GM18526 (cell line): ENCODE measurements around the gene FRMD1.

Experiments used
- POLR2A ChIP-seq: IDR thresholded peaks from 3 replicates; pipeline ENCODE4 v1.6.1; 2011; ENCODE audit not compliant: insufficient read length; ENCODE audit errors: extremely low read depth

Gene FRMD1

DNA sequence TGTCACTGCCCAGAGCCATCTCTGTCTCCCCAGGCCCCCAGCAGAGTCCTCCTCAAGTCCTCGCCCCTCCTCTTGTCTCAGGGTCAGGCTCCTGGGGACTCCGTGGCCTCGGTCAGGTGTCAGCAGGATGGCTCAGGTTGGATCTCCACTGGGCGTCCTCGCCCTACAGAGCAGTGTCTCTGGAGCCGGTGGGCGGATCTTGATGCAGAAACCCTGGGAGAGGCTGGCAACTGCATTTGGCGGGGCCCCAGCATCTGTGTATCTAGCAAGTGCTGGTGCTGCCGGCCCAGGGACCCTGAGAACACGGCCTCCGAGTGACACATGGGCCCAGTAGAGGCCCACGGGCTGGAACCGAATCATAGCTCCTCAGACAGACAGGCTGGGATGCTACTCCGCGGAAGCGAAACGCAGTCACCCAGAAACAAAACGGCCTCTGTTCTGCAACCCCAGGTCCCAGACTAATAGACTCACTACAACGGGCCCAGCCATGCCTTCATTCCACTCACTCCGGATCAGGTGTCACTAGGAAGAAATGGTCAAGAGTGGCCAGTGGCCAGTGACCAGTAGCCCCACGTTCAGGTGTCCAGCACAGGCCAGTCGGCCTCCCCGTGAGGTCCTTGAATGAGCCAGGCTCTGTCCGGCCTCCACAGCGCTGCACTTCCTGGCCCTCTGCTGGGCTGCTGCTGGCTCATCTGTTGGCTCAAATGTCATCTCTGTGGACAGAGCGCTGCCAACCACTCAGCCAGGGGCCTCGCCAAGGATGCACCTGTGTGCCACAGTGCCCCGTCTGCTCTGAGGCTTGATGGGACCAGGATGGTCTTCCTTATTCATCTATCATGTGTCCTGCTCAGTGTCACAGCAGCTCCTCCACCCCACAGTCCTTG lies 12.6 kb upstream of the FRMD1 start:
- TF ChIP-seq POLR2A: no peak

DNA sequence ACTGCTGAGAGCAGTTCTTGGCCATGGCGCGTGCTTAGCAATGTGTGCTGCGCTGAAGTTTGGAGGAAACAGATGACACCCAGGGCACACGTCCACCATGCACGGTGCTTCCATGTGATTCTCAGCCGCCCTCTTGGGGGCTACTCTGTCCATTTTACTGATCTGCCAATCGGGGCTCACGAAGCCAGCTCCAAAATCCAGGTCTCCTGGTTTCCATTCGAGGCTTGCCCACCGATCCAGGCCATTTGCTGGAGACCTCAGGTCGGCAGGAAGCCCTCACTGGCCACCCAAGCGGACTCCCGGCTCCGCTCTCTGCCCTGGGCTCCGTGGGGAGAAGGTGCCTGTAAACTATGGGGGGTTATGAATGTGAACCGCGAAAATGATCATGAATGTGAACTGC lies 11.7 kb upstream of the FRMD1 start:
- TF ChIP-seq POLR2A: no peak

DNA sequence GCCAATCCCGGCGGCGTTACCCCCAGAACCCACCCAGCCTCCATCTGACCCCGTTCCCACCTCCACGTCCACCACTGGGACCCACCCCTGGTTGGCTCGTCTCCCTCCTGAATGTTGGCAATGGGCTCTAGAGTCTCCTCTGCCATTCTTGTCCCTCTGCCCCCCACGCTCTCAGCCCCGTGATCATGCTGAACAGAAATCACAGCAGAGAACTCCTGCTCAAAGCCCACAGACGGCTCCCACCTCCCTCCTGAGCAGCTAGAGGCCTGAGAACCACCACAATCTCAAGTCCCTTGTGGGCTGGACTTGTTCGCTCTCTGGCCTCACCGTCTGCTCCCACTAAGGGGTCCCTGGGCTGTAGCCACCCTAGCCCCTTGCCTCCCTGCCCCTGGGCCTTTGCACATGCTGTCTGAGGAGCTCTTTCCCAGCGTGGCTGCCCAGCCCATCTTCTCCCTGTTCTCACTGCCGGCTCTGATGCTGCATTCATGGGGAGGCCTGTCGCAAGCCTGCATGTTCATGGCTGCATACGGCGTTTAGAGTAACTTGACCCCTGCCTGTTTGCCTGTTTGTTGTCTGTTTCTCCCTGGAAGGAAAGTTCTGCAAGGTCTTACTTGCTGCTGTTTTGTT lies 11.2 kb upstream of the FRMD1 start:
- no peak for TF ChIP-seq POLR2A

DNA sequence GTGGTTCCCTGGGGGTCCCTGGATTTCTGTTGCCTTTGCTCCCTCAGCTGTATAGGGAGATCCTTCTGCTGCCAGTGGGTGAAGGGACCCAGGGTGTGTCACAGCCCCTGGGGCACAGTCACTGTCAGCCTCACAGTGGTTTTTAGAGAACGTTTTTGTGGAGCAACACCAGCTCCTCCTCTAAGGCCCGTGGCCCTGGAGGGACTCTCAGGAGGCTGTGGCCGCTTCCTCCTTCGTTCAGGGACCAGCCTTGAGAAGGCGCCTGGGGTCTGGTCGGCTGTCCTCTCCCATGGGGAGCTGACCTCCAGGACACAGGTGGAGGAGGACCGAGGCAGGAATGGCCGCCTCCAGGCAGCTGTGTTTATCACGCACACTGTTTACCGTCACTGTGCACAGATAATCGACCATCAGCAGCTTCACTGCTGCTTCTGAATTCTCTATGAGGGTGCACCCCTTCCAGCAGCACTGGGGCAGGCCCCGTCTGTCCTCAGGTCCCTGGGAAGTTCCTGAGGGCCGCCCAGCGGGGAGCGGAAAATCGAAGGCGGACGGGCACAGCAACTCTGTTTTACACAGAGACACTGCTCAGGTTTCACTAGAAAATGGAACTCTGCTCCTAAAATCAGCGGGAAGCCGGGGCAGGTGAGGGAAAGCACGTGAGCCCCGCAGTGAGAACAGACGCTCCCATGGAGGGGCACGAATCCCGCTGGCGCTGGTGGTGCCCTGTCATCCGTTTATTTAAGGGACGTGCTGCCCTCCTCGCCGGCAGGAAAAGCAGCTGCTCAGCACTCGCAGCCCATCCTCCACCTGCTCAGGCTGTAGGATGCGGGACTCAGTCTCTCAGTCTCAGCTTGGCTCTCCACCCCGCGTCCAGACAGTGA lies 10.4 kb upstream of the FRMD1 start:
- TF ChIP-seq POLR2A: no peak

DNA sequence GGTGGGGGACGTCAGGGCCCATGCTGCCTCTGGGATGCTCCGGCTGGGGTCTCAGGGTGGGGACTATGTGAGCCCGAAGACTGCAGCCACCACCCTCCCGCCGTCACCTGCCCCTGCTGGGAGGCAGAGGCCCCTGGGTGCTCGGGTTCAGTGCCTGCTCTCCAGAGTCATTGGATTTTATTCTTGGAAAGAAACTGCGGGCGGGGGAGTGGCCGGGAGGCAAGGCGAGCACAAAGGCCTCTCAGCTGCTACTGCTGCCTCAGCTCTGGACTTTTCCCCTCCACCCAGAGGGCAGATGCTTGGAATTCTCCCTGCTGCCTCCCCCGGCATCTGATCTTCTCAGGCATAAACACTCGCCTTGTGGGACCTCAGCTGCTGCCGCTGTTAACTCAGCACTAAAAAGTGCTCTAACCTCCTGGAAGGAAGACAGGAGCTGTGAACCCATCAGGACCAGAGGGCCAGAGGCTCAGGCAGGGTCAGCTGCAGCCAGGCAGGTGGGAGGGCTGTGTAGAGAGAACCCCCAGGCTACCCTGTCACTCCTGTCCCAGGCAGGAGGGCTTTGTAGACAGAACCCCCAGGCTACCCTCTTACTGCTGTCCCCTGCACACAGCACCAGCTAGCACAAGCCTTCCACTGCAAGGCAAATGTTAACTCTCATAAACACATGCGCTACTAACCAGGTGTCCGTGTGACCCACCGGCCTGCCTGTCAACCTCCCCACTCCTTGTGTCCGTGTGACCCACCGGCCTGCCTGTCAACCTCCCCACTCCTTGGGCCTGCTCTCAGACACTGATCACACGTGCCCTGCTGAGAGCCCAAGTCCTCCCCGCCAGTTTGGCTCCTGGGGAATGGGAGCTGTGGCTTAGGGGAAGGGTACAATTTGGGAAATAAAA lies 9.4 kb upstream of the FRMD1 start:
- TF ChIP-seq POLR2A: no peak

DNA sequence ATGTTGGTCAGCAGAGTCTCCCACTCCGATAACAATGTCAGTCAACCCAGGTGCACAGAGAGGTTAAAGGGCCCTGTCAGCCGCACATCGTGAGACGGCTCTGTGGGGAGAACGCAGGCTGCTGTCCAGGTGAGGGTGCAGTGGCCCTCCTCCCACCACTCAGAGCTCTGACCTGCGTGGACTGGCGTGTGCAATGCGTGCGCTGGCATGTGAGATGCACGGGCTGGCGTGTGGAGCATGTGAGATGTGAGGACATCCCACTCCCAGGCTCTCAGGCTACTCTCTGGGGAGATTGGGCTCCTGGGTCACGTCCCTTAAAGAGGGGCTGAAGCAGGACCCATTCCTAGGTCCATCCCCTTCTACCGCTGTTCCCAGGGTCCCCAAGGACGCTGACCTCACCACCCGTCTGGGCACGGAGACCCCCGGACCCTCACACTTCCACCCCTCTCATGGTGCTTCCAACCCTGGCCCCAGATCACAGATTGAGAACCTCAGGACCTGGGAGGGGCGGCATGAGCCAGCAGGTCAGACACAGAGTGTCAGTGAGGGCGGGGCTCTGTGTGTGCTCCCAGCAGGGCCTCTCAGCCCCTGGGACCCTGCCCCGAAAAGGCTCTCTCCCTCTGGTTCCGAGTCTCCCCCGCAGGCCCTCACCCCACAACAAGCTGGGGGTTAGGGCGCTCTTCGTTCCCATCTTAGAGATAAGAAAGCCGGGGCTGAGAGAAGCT lies 8.6 kb upstream of the FRMD1 start:
- no peak for TF ChIP-seq POLR2A

DNA sequence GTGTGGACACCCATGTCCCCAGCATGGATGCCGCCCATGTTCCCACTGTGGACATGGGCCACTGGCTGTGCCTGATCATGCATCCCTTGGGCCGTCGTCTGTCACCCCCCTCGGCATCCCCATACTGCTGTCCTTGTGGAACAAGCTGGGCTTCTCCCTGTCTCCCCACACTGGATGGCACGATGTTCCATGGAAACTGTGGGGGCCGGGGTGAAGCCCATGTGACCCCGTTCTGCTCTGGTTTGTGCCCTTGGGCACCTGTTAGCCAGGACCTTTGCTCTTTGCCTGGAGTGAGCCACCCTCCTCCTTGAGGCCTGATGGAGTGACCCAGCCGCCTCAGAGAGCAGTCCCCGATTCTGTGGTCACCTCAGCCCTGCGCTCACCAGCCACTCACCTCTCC lies 7.6 kb upstream of the FRMD1 start:
- no peak for TF ChIP-seq POLR2A

DNA sequence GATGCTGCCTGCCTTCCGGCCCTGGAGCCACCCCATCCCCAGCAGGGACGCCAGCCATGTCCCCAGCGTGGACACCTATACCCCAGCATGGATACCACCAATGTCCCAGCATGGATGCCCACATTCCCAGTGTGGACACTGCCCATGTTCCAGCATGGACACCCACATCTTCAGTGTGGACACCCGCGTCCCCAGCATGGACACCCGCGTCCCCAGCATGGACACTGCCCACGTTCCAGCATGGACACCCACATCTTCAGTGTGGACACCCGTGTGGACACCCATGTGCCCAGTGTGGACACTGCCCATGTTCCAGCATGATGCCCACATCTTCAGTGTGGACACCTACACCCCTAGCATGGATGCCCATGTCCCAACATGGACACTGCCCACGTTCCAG lies 7.1 kb upstream of the FRMD1 start:
- TF ChIP-seq POLR2A: no peak

DNA sequence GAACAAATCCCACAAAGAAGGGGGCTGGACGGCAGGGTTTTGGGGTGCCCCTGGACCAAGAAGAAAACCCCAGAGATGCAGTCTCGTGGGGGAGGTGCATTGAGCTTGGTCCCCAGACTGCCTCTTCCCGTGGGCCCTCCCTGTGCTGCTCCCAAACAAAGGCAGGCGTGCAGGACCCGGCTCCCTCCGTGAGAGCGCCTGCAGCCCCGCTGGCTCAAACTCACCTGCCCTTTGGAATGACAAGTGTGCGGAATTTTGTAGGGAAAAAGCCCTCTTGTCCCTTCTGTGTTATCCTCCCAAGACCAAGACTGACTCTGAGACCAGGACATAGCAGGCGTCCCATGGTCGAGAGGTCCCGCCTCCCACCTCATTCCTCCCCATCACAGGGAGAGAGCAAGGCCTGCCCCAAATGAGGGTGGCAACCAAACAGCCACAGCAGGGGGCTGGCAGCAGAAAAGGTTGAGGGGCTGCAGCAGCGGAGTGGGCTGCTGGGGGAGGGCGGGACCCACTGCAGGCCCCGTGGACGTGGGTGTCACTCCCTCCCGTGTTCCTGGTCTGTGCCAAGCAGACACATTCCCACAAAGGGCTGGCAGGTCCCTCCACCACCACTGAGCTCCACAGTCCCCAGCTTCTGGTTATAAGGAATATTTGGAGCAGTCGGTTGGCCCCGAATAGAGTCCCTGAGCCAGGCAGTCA lies 5.6 kb upstream of the FRMD1 start:
- TF ChIP-seq POLR2A: no peak

DNA sequence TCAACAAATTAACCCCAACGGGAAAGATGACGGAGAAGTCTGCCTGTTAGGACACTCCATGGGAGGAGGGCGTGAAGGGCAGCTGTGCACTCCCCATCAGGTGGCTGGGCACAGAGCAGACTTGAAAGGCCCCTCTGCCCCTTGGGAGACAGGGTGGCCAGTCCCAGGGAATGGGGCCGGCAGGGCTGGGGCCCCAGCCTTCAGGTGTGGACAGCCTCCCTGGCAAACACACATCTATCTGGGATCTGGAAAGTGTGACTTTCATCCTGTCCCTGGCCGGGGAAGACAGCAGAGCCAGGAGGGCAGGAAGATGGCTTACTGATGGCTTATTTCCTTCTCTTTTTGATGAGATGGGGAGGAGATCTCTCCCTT lies 4.5 kb upstream of the FRMD1 start:
- no peak for TF ChIP-seq POLR2A

DNA sequence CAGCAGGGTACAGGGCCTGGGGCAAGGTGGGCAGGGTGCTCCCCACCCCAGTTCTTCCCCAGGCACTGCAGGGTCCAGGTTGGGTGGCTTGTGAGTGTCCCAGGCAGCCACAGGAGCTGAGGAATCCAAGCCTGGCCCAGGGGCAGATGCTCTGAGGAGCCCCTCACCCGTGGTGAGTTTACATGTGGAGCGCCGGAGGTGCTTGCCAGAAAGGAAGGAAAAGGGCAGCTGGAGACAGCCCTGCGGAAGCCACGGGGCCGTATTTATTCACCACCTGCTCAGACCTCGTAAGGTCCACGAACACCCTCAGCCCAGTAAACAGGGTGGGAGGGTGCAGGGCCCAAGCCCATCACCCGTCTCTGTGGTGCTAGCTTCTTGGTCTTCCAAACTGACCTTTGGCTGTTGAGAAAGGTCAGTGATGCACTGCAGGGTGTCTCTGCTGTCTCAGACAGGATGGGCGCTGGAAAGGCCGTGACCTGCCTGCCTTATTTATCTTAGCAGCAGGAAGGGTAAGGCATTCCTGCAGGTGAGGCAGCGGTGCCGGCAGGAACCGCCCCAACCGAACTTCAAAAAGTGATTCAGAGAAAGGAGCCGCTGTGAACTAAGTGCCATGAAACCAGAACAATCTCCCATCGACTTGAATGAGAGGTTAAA lies 4.0 kb upstream of the FRMD1 start:
- TF ChIP-seq POLR2A: no peak

DNA sequence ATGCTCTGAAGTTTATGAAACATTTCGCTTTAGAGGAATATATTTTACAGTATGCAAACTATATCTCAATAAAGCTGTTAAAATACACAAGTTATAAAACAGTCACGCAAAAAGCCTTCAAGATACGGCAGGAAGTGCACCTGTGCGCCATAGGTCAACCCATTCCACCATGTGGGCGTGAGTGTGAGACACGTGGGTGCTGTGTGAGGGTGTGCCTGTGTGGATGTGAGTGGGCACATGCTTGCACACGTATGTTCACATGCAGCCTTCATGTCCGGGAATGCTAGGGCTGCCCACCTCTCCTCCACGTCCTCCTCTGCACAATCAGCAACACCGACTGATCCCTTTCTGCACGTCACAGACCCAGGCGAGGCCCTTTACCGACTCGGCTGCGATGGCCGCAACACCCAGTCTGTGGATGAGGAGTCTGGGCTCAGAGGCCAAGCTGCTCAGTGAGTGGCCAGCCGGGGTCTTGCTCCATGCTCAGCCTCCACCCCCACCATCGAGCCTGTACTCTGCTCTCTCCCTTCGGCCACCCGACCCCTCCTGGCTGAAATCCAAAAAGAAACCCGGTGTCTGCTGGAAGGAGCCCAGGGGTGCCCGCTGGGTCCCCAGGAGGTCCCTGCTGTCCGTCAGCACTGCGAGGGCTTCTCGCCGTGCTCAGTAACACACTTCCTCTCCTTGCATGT lies 3.0 kb upstream of the FRMD1 start:
- no peak for TF ChIP-seq POLR2A
